IPS-NIHi7 (cell line): ENCODE results near the gene RAPH1.

ENCODE experiments used
- DNase-seq: peaks from one replicate; pipeline ENCODE4 v3.0.0; 2012; ENCODE audit warnings: mixed read lengths; ENCODE audit errors: extremely low spot score

RAPH1 gene

GRCh38 chr2:203360833-203361430 is 174.2 kb downstream of the RAPH1 start:
- no peak for DNase-seq

GRCh38 chr2:203359450-203359849 is 175.7 kb downstream of the RAPH1 start:
- DNase-seq: no peak

- DNase-seq: no peak
Observed at GRCh38 chr2:203354966-203355365, 180.1 kb downstream of the RAPH1 start.

GRCh38 chr2:203352604-203353255 is 182.4 kb downstream of the RAPH1 start:
- DNase-seq: no peak

GRCh38 chr2:203347375-203347774 is 187.7 kb downstream of the RAPH1 start:
- DNase-seq: no peak

GRCh38 chr2:203346612-203347011 is 188.5 kb downstream of the RAPH1 start:
- DNase-seq: no peak

GRCh38 chr2:203344667-203345066 is 190.4 kb downstream of the RAPH1 start:
- DNase-seq: no peak
